Activated CD8-positive, alpha-beta T cell treated with anti-CD3 and anti-CD28 coated beads for 36 hours (primary cell): Measurements from ENCODE around the gene TH. TPM values are rescaled to one million over a fixed set of nuclear protein-coding genes. Genes with fewer than 3 reads are reported as not detected.

Experiments used
- ATAC-seq: fragments of 200-7000 bp; cut with Tn5 transposase; one replicate; pipeline ENCODE4 v1.10.0; 2021; ENCODE audit warnings: mild to moderate bottlenecking, moderate library complexity
- CTCF ChIA-PET: fragments of 350-600 bp; sonication (Branson Sonifier 250); formaldehyde crosslinking; loops from one replicate; lab custom pipeline; 2021; ENCODE audit warnings: antibody characterized with exemption; lab: Charles Lee
- POLR2A ChIA-PET: fragments of 350-600 bp; sonication (Branson Sonifier 250); formaldehyde crosslinking; loops from one replicate; lab custom pipeline; 2021; ENCODE audit warnings: antibody characterized with exemption; lab: Charles Lee
- DNase-seq: peaks from one replicate; pipeline ENCODE4 v3.0.0-alpha.2; 2020
- H3K27ac Mint-ChIP-seq: one replicate; pipeline ENCODE4 v1.8.0; 2021; ENCODE audit warnings: mild to moderate bottlenecking, mixed read lengths
- H3K27me3 Mint-ChIP-seq: one replicate; pipeline ENCODE4 v1.8.0; 2021; ENCODE audit warnings: mixed read lengths
- H3K36me3 Mint-ChIP-seq: one replicate; pipeline ENCODE4 v1.8.0; 2021; ENCODE audit warnings: low read depth, mixed read lengths
- H3K4me1 Mint-ChIP-seq: one replicate; pipeline ENCODE4 v1.8.0; 2021; ENCODE audit warnings: low read depth, mixed read lengths
- H3K4me3 Mint-ChIP-seq: one replicate; pipeline ENCODE4 v1.8.0; 2021; ENCODE audit warnings: mild to moderate bottlenecking, moderate library complexity, mixed read lengths
- H3K9me3 Mint-ChIP-seq: one replicate; pipeline ENCODE4 v1.8.0; 2021; ENCODE audit warnings: mixed read lengths
- intact Hi-C: fragments of 100-400 bp; cut with micrococcal nuclease; formaldehyde crosslinking; loops from one replicate; pipeline ENCODE4 v1.10.0; 2022
- total RNA-seq, 2 experiments: library from RNA; stranded (reverse); gene quantifications; one replicate each; pipeline ENCODE4 v1.2.3, GENCODE V29; 2021
- TF ChIP-seq, protein P1 (sequence below): fragments of 200-600 bp; IDR thresholded peaks from one replicate; pipeline ENCODE4 v1.8.0; 2022; ENCODE audit warnings: antibody characterized with exemption, mild to moderate bottlenecking

TH gene
- total RNA-seq, 2 experiments from 2014 or later: not detected

DNA sequence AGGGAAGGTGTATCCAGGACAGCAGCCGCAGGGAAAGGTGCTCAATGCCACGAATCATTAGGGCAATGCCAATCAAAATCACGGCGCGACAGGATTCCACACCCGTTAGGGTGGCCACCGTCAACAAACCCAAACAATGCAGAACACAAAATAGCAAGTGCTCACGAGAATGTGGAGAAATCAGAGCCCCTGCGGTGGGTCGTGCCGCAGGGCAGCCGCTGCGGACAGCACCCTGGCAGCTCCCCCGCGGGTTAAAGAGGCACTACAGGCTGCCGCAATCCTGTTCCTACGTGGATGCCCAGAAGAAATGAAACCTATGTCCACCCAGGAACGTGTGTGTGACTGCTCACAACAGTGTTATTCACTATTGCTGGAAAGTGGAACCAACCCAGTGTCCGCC is 17.1 kb upstream of the TH start:
- intact Hi-C loops: no loop called here
- Mint-ChIP-seq H3K9me3 (no peaks in the 10 kb centered on the region), H3K27ac (no peak overlapping the region), H3K4me1 (no peaks in the 10 kb centered on the region), H3K36me3 (no peaks in the 10 kb centered on the region), H3K27me3 (peaks cover 19% of the 10 kb centered on the region), H3K4me3 (no peak overlapping the region)
- ChIA-PET POLR2A (no interaction called here), CTCF (interaction anchor here (0.6 to 3.4 kb wide), 2 partner anchors 110 to 117 kb away, joined by 3 to 26 read pairs; no protein-coding TSS in a partner anchor)
- ATAC-seq: no peak
- TF ChIP-seq, protein P1, sequence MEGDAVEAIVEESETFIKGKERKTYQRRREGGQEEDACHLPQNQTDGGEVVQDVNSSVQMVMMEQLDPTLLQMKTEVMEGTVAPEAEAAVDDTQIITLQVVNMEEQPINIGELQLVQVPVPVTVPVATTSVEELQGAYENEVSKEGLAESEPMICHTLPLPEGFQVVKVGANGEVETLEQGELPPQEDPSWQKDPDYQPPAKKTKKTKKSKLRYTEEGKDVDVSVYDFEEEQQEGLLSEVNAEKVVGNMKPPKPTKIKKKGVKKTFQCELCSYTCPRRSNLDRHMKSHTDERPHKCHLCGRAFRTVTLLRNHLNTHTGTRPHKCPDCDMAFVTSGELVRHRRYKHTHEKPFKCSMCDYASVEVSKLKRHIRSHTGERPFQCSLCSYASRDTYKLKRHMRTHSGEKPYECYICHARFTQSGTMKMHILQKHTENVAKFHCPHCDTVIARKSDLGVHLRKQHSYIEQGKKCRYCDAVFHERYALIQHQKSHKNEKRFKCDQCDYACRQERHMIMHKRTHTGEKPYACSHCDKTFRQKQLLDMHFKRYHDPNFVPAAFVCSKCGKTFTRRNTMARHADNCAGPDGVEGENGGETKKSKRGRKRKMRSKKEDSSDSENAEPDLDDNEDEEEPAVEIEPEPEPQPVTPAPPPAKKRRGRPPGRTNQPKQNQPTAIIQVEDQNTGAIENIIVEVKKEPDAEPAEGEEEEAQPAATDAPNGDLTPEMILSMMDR: no peak
- no peak for DNase-seq

DNA sequence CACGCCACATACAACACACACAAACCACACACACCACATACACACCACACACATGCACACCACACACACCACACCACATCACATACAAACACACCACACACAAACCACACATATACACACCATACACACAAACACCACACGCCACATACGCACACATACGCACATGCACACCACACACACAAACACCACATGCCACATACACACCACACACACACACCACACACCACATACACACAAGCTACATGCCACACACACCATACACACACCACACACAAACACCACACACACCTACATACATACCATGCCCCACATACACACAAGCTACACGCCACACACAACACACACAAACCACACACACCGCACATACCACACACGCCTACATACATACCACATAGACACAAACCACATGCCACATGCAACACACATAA is 15.7 kb upstream of the TH start:
- no peak for ATAC-seq
- Mint-ChIP-seq H3K36me3 (no peaks in the 10 kb centered on the region), H3K4me3 (no peak overlapping the region), H3K9me3 (no peaks in the 10 kb centered on the region), H3K27ac (no peak overlapping the region), H3K4me1 (no peaks in the 10 kb centered on the region), H3K27me3 (peaks cover 19% of the 10 kb centered on the region)
- TF ChIP-seq, protein P1: no peak
- ChIA-PET CTCF (interaction anchor here (0.8 to 4.2 kb wide), 8 partner anchors 11 to 234 kb away, joined by 3 to 42 read pairs (median 7); partner anchors contain the start of genes C11orf21 and TSPAN32), POLR2A (no interaction called here)
- no peak for DNase-seq
- intact Hi-C loops: no loop called here

DNA sequence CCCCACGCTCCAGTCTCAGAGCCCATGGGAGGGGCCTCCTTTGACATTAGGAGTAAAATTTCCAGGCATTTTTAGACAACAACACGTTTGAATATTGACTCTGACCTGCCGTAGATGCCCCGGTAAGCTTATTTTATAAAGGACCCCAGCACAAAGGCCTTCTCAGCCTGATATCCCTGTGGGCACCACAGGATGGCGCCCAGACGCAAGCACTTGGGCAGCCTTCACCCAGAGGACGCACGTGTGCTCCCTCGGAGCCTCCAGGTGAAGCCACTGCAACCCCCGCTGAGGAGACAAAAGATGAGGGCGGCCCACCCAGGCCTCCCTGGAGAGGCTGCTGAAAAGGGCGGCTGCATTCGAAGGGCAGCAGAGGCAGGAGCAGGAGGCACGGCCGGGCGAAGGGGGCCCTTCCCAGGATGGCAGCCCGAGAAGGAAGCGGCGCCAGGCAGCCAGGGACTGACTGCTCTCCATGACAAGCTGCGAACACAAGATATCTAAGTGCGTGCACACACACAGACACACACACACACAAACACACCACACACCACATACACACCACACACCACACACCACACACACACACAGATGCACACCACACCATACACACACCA is 15.2 kb upstream of the TH start:
- ATAC-seq (peak; percentile 94), DNase-seq (peak; percentile 76)
- H3K4me1 Mint-ChIP-seq: no peaks in the 10 kb centered on the region
- peaks cover 18% of the 10 kb centered on the region for H3K27me3 Mint-ChIP-seq
- no peak overlapping the region for H3K4me3 Mint-ChIP-seq
- ChIA-PET CTCF (interaction anchor here (0.6 to 4.2 kb wide), 17 partner anchors 12 to 240 kb away, joined by 3 to 42 read pairs (median 4); partner anchors contain the start of genes C11orf21, TSPAN32 and TSSC4), POLR2A (interaction anchor here (1.0 kb wide), 1 partner anchor 87 kb away, joined by 3 read pairs; no protein-coding TSS in a partner anchor)
- no peaks in the 10 kb centered on the region for H3K9me3 Mint-ChIP-seq
- no peaks in the 10 kb centered on the region for H3K36me3 Mint-ChIP-seq
- H3K27ac Mint-ChIP-seq: no peak overlapping the region
- intact Hi-C loops: no loop called here
- TF ChIP-seq, protein P1: peak; percentile 75

DNA sequence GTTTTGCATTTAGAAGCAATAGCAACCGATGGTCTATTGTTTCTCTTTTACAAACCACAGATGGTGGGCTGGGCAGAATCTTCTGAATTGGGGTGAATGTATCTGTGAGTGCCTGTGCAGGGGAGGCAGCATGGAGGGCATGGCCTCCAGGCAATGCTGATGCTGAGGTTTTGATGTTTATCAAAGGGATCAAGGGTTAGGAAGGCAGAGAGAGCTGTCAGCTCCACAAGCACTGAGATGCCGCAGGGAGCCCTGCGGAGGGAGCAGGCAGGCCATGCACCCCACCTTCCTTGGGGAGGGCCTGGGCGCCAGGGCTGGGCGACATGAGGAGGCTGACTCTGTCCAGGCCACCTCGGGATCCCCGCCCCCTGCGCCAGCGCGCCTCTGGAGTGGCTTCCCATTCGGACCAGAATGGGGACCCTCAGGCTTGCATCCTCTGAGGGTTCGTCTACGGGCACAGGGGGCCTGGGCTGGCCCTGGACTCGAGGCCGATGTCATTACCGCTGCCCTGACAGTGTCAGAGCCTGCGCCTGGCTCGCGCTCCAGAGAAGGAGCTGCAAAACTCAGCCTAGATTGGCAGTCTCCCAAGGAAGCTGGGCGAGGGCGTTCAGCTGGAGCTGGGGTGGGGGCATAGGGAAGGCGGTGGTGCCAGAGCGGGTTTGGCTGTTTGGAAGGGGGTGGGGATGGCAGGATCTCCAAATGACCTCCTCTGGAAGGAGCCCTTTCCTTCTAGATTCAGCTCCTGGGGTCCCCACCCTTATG is 13.9 kb upstream of the TH start:
- no peaks in the 10 kb centered on the region for H3K4me1 Mint-ChIP-seq
- intact Hi-C loops: no loop called here
- no peaks in the 10 kb centered on the region for H3K9me3 Mint-ChIP-seq
- no peak overlapping the region for H3K27ac Mint-ChIP-seq
- H3K27me3 Mint-ChIP-seq: peaks cover 16% of the 10 kb centered on the region
- DNase-seq (no peak), ATAC-seq (no peak)
- H3K4me3 Mint-ChIP-seq: no peak overlapping the region
- no peaks in the 10 kb centered on the region for H3K36me3 Mint-ChIP-seq
- POLR2A ChIA-PET: interaction anchor here (1.0 kb wide), 1 partner anchor 85 kb away, joined by 3 read pairs; no protein-coding TSS in a partner anchor
- CTCF ChIA-PET: interaction anchor here (0.9 to 4.2 kb wide), 9 partner anchors 13 to 241 kb away, joined by 3 to 42 read pairs (median 6); partner anchors contain the start of genes C11orf21 and TSPAN32
- TF ChIP-seq, protein P1: no peak
